Uterus (tissue), 2 donors: ENCODE results near the gene CRADD.

Experiments
- POLR2A ChIP-seq, 2 donors: fragments of 450-650 bp; IDR thresholded peaks; one replicate each; pipeline ENCODE4 v1.6.1; 2016; ENCODE audit warnings: antibody characterized with exemption in 2 of 2, mild to moderate bottlenecking in 1 of 2, moderate library complexity in 1 of 2
- TF ChIP-seq, protein P1 (sequence below), 4 experiments: fragments of 200-600 bp in 2 of 4; fragments of 450-650 bp in 2 of 4; sonication (generic) in 2 of 4; IDR thresholded peaks; one replicate each; pipeline ENCODE4 v1.5.1; 2016 to 2019; ENCODE audit warnings: antibody characterized with exemption in 4 of 4, mild to moderate bottlenecking in 2 of 4, moderate library complexity in 1 of 4

DNA sequence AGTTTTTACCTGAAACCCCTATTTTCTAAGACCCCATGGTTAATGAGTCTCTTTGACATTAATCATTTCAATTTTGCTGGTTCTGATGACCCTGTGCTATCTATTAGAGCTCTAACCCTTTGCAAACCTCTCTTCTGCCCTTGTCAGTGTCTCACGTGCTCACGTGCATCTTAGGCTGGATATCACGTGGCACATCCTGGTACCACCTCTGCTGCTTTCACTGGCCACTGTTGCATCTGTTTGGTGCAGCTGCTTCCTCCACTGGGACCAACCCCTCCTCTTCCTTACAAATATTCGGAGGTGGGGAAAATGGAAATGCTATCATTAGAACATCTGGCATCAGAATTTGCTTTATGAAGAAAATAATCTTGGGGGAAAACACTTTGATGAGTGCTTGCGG is 119.6 kb downstream of the CRADD start:
- TF ChIP-seq, protein P1, sequence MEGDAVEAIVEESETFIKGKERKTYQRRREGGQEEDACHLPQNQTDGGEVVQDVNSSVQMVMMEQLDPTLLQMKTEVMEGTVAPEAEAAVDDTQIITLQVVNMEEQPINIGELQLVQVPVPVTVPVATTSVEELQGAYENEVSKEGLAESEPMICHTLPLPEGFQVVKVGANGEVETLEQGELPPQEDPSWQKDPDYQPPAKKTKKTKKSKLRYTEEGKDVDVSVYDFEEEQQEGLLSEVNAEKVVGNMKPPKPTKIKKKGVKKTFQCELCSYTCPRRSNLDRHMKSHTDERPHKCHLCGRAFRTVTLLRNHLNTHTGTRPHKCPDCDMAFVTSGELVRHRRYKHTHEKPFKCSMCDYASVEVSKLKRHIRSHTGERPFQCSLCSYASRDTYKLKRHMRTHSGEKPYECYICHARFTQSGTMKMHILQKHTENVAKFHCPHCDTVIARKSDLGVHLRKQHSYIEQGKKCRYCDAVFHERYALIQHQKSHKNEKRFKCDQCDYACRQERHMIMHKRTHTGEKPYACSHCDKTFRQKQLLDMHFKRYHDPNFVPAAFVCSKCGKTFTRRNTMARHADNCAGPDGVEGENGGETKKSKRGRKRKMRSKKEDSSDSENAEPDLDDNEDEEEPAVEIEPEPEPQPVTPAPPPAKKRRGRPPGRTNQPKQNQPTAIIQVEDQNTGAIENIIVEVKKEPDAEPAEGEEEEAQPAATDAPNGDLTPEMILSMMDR (IDR thresholded peaks at IDR 0.05), result no peak
- TF ChIP-seq POLR2A (IDR thresholded peaks at IDR 0.05), result no peak
